Hepatocyte (in vitro differentiated cells): ENCODE measurements around the gene CKAP2L.

Experiments used
- CTCF ChIP-seq: fragments of 200-600 bp; sonication (generic); IDR thresholded peaks from 2 replicates; pipeline ENCODE4 v1.5.1; 2016; ENCODE audit warnings: antibody characterized with exemption, mild to moderate bottlenecking; ENCODE audit not compliant: poor library complexity
- EZH2phosphoT487 ChIP-seq: fragments of 200-600 bp; sonication (generic); IDR thresholded peaks from one replicate; pipeline ENCODE4 v1.6.1; 2018; ENCODE audit warnings: antibody characterized with exemption, mild to moderate bottlenecking, low read depth, moderate library complexity; ENCODE audit not compliant: unreplicated experiment, severe bottlenecking

- TF ChIP-seq CTCF: no peak
- no peak for TF ChIP-seq EZH2phosphoT487
Observed at GRCh38 chr2:112812318-112813267, 48.2 kb upstream of the CKAP2L start.
